SU-DHL-6 (cell line): Measurements from ENCODE around the gene RO60.

Experiments used
- H2AFZ ChIP-seq: fragments of 200-600 bp; sonication (generic); 2 replicates; pipeline ENCODE4 v1.6.1; 2014; ENCODE audit warnings: low read depth, mild to moderate bottlenecking, moderate library complexity, mixed read lengths, antibody characterized with exemption, low read length; ENCODE audit not compliant: severe bottlenecking
- H3F3A ChIP-seq: fragments of 200-600 bp; shearing (Covaris generic); 2 replicates; pipeline ENCODE4 v1.6.0; 2016; ENCODE audit warnings: antibody characterized with exemption, mild to moderate bottlenecking; ENCODE audit not compliant: insufficient read depth
- H3K27ac ChIP-seq: fragments of 200-600 bp; sonication (generic); 2 replicates; pipeline ENCODE4 v1.5.1; 2016; ENCODE audit warnings: low read depth, mild to moderate bottlenecking, low read length, moderate library complexity, mixed read lengths
- H3K27me3 ChIP-seq: fragments of 200-600 bp; sonication (generic), shearing (Covaris generic); 2 replicates; pipeline ENCODE4 v1.6.0; 2014; ENCODE audit warnings: mild to moderate bottlenecking, low read length
- H3K36me3 ChIP-seq: fragments of 200-600 bp; sonication (generic); 2 replicates; pipeline ENCODE4 v1.6.1; 2014; ENCODE audit warnings: mild to moderate bottlenecking, low read length, mixed read lengths
- H3K4me2 ChIP-seq: fragments of 300-600, 200-600 bp; shearing (Covaris generic), sonication (generic); 2 replicates; pipeline ENCODE4 v1.6.0; 2014; ENCODE audit warnings: low read length, low read depth, mild to moderate bottlenecking; ENCODE audit not compliant: poor library complexity, severe bottlenecking
- H3K4me3 ChIP-seq: fragments of 200-600 bp; sonication (generic); 2 replicates; pipeline ENCODE4 v1.5.1; 2014; ENCODE audit warnings: antibody characterized with exemption, low read length, mild to moderate bottlenecking, mixed read lengths; ENCODE audit not compliant: insufficient read depth, poor library complexity, severe bottlenecking
- H3K79me2 ChIP-seq: fragments of 200-600 bp; sonication (generic); 2 replicates; pipeline ENCODE4 v1.6.1; 2014; ENCODE audit warnings: mild to moderate bottlenecking, low read length, moderate library complexity; ENCODE audit not compliant: insufficient read depth
- H3K9ac ChIP-seq: fragments of 200-600 bp; sonication (generic); 2 replicates; pipeline ENCODE4 v1.7.0; 2014; ENCODE audit warnings: mild to moderate bottlenecking, low read length
- H3K9me2 ChIP-seq: fragments of 200-600 bp; sonication (generic); replicated peaks from 2 replicates; pipeline ENCODE4 v1.6.1; 2014; ENCODE audit warnings: low read length; ENCODE audit not compliant: insufficient read depth
- H3K9me3 ChIP-seq: fragments of 200-600 bp; sonication (generic); 2 replicates; pipeline ENCODE4 v1.6.1; 2014; ENCODE audit warnings: low read length, mixed read lengths; ENCODE audit not compliant: insufficient read depth
- H4K20me1 ChIP-seq: fragments of 200-600 bp; sonication (generic); 2 replicates; pipeline ENCODE4 v1.6.1; 2014; ENCODE audit warnings: low read depth, mild to moderate bottlenecking, antibody characterized with exemption, low read length, moderate library complexity, mixed read lengths
- EZH2phosphoT487 ChIP-seq: fragments of 200-600 bp; sonication (generic), shearing (Covaris generic); conservative IDR thresholded peaks from 2 replicates; pipeline ENCODE4 v1.6.1; 2018; ENCODE audit warnings: mild to moderate bottlenecking, antibody characterized with exemption, low read length, moderate library complexity, mixed read lengths
- TF ChIP-seq, protein P1 (sequence below): fragments of 200-600 bp; sonication (generic); IDR thresholded peaks from one replicate; pipeline ENCODE4 v1.5.1; 2017; ENCODE audit warnings: antibody characterized with exemption, mild to moderate bottlenecking, low read length, moderate library complexity; ENCODE audit not compliant: insufficient read depth, poor library complexity, severe bottlenecking

Gene RO60

DNA sequence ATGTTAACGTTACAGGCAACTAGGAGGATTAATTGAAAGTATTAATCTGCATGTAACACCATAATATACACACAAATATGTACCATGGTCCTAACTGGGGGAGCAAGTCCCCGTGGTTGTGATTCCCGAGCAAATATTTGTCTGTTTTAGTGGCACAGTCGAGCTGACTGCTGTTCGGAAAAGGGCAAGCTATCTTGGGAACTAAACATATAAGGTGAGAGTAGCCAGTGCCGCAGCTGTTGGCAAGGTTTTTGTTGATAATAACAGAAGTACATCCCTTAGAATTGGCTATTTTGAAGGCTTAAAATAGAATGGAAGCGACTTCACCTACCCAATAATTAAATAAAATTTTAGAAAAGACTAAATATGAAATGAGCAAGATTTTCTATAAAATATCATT, 45.7 kb upstream of the RO60 start:
- H3K4me2 ChIP-seq, result no peak overlapping the region
- no peaks in the 10 kb centered on the region for H3K27me3 ChIP-seq
- H3K9me2 ChIP-seq, result no peaks in the 10 kb centered on the region
- no peaks in the 10 kb centered on the region for H3K9me3 ChIP-seq
- H3K36me3 ChIP-seq, result peaks cover 25% of the 10 kb centered on the region; the same call in 1 of the 2 replicates
- no peak overlapping the region for H2AFZ ChIP-seq
- no peaks in the 10 kb centered on the region for H4K20me1 ChIP-seq
- H3K4me3 ChIP-seq, result no peak overlapping the region
- H3K9ac ChIP-seq, result no peak overlapping the region
- peaks cover 9% of the 10 kb centered on the region for H3F3A ChIP-seq
- H3K79me2 ChIP-seq, result no peaks in the 10 kb centered on the region
- H3K27ac ChIP-seq, result no peak overlapping the region
- TF ChIP-seq EZH2phosphoT487, result no peak
- TF ChIP-seq, protein P1, sequence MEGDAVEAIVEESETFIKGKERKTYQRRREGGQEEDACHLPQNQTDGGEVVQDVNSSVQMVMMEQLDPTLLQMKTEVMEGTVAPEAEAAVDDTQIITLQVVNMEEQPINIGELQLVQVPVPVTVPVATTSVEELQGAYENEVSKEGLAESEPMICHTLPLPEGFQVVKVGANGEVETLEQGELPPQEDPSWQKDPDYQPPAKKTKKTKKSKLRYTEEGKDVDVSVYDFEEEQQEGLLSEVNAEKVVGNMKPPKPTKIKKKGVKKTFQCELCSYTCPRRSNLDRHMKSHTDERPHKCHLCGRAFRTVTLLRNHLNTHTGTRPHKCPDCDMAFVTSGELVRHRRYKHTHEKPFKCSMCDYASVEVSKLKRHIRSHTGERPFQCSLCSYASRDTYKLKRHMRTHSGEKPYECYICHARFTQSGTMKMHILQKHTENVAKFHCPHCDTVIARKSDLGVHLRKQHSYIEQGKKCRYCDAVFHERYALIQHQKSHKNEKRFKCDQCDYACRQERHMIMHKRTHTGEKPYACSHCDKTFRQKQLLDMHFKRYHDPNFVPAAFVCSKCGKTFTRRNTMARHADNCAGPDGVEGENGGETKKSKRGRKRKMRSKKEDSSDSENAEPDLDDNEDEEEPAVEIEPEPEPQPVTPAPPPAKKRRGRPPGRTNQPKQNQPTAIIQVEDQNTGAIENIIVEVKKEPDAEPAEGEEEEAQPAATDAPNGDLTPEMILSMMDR, result no peak

DNA sequence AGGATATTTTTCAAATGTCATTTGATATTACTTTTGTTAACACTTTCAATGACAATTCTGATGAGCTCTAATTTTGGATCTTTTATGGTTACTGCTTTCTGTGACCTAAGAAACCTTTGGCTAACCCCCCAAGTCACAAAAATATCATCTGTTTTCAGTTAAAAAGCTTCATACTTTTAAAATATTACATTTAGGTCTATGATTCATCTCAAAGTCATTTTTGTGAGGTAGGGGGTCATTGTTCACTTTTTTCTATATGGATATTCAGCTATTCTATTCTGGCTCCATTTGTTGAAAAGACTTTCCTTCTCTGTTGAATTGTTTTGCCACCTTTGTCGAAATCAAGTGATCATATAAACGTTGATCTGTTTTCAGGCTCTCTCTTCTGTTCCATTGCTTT, 45.0 kb upstream of the RO60 start:
- H3K27me3 ChIP-seq, result no peaks in the 10 kb centered on the region
- no peaks in the 10 kb centered on the region for H3K9me2 ChIP-seq
- H3K79me2 ChIP-seq, result no peaks in the 10 kb centered on the region
- H3K9ac ChIP-seq, result no peak overlapping the region
- H3K27ac ChIP-seq, result no peak overlapping the region
- peaks cover 9% of the 10 kb centered on the region for H3F3A ChIP-seq
- H3K36me3 ChIP-seq, result peaks cover 31% of the 10 kb centered on the region; the same call in 1 of the 2 replicates
- H2AFZ ChIP-seq, result no peak overlapping the region
- no peak overlapping the region for H3K4me3 ChIP-seq
- H3K9me3 ChIP-seq, result no peaks in the 10 kb centered on the region
- H4K20me1 ChIP-seq, result no peaks in the 10 kb centered on the region
- no peak for TF ChIP-seq EZH2phosphoT487
- TF ChIP-seq, protein P1, result no peak
- no peak overlapping the region for H3K4me2 ChIP-seq

GRCh38 chr1:193016788-193017187, 42.6 kb upstream of the RO60 start:
- Histone ChIP-seq H3K27me3 (no peaks in the 10 kb centered on the region), H3K4me2 (no peak overlapping the region), H3K27ac (no peak overlapping the region), H3K79me2 (no peaks in the 10 kb centered on the region), H2AFZ (no peak overlapping the region), H3K9me3 (no peaks in the 10 kb centered on the region), H3K36me3 (peaks cover 53% of the 10 kb centered on the region; the same call in 1 of the 2 replicates), H3K9me2 (no peaks in the 10 kb centered on the region), H3F3A (peaks cover 29% of the 10 kb centered on the region), H4K20me1 (no peaks in the 10 kb centered on the region), H3K9ac (no peak overlapping the region), H3K4me3 (no peak overlapping the region)
- no peak for TF ChIP-seq EZH2phosphoT487
- TF ChIP-seq, protein P1, result no peak
